K562 (cell line): Measurements from ENCODE around the gene CDC27. TPM values are rescaled to one million over a fixed set of nuclear protein-coding genes. Genes with fewer than 3 reads are reported as not detected.

Experiments
- BACH1 ChIP-seq: fragments of 200-800 bp; sonication (Bioruptor generic); IDR thresholded peaks from 2 replicates; pipeline ENCODE4 v1.6.1; 2016; ENCODE audit warnings: missing genetic modification characterization, missing compliant biosample characterization
- BMI1 ChIP-seq: fragments of 150-350 bp; IDR thresholded peaks from 2 replicates; pipeline ENCODE4 v1.6.1; 2014; ENCODE audit warnings: low read length
- CSDE1 ChIP-seq, 2 experiments: fragments of 450-650 bp; IDR thresholded peaks; 2 replicates each; pipeline ENCODE4 v1.6.1; 2016; ENCODE audit warnings: mild to moderate bottlenecking in 1 of 2
- CTCF ChIP-seq, 3 experiments: IDR thresholded peaks in 2 of 3; conservative IDR thresholded peaks in 1 of 3; 2 replicates each; pipeline ENCODE4 v1.5.1; 2011 to 2012; ENCODE audit warnings: low read length in 3 of 3, mild to moderate bottlenecking in 3 of 3, control low read depth in 2 of 3, improper control_type of control experiment in 1 of 3, inconsistent platforms in 1 of 3, low read depth in 1 of 3, mixed read lengths in 1 of 3, moderate library complexity in 1 of 3; ENCODE audit not compliant: insufficient read depth in 2 of 3
- GATAD2B ChIP-seq: fragments of 450-650 bp; IDR thresholded peaks from 2 replicates; pipeline ENCODE4 v1.6.1; 2017; ENCODE audit warnings: mild to moderate bottlenecking, borderline replicate concordance
- KAT2B ChIP-seq: IDR thresholded peaks from one replicate; pipeline ENCODE4 v1.6.1; 2012; ENCODE audit warnings: low read depth, mild to moderate bottlenecking, control low read depth, inconsistent platforms, low read length, moderate library complexity
- MEF2A ChIP-seq: IDR thresholded peaks from 2 replicates; pipeline ENCODE4 v1.6.1; 2011; ENCODE audit warnings: low read depth, mild to moderate bottlenecking, low read length, moderate library complexity; ENCODE audit not compliant: control insufficient read depth
- SRSF1 ChIP-seq: fragments of 200-400 bp; formaldehyde crosslinking; IDR thresholded peaks from 2 replicates; pipeline ENCODE4 v1.6.1; 2017; ENCODE audit warnings: mild to moderate bottlenecking, low read depth, low read length, moderate library complexity
- SUPT5H ChIP-seq: fragments of 450-650 bp; IDR thresholded peaks from 2 replicates; pipeline ENCODE4 v1.6.1; 2016
- TFAM ChIP-seq: fragments of 250-450 bp; sonication (Bioruptor Pico); conservative IDR thresholded peaks from 2 replicates; pipeline ENCODE4 v1.5.0; 2021; ENCODE audit warnings: mild to moderate bottlenecking, moderate library complexity
- TOE1 ChIP-seq, 2 experiments: fragments of 450-650 bp in 1 of 2; sonication (generic) in 1 of 2; formaldehyde crosslinking in 1 of 2; IDR thresholded peaks; 2 replicates each; pipeline versions ENCODE4 v1.7.1 to v1.8.0; 2016 to 2022; ENCODE audit warnings: borderline replicate concordance in 2 of 2, mild to moderate bottlenecking in 2 of 2, antibody characterized with exemption in 1 of 2, inconsistent platforms in 1 of 2, low read depth in 1 of 2, missing genetic modification reagents in 1 of 2, moderate library complexity in 1 of 2
- ZC3H4 ChIP-seq: sonication (generic); formaldehyde crosslinking; IDR thresholded peaks from 2 replicates; pipeline ENCODE4 v1.9.0; 2021; ENCODE audit warnings: missing genetic modification reagents, borderline replicate concordance
- ZNF121 ChIP-seq: sonication (generic); formaldehyde crosslinking; conservative IDR thresholded peaks from 2 replicates; pipeline ENCODE4 v1.8.0; 2022; ENCODE audit warnings: missing genetic modification reagents
- ZNF224 ChIP-seq: sonication (generic); formaldehyde crosslinking; IDR thresholded peaks from 2 replicates; pipeline ENCODE4 v1.8.0; 2022; ENCODE audit warnings: mild to moderate bottlenecking, missing genetic modification reagents
- ZNF263 ChIP-seq: sonication (generic); formaldehyde crosslinking; IDR thresholded peaks from 2 replicates; pipeline ENCODE4 v1.8.0; 2022; ENCODE audit warnings: mild to moderate bottlenecking, missing genetic modification reagents, borderline replicate concordance
- ZNF311 ChIP-seq: fragments of 250-450 bp; sonication (Bioruptor Pico); IDR thresholded peaks from 2 replicates; pipeline ENCODE4 v1.4.0; 2020; ENCODE audit warnings: mild to moderate bottlenecking, moderate library complexity
- ZNF354B ChIP-seq: fragments of 250-450 bp; sonication (Bioruptor Pico); IDR thresholded peaks from 2 replicates; pipeline ENCODE4 v1.4.0; 2020
- ZNF609 ChIP-seq: sonication (generic); formaldehyde crosslinking; IDR thresholded peaks from 2 replicates; pipeline ENCODE4 v1.8.1; 2023; ENCODE audit warnings: missing genetic modification reagents, mild to moderate bottlenecking, borderline replicate concordance
- ZNF77 ChIP-seq: fragments of 250-450 bp; sonication (Bioruptor Pico); IDR thresholded peaks from 2 replicates; pipeline ENCODE4 v1.5.0; 2020
- polyA plus RNA-seq, 8 experiments: library from polyadenylated mRNA; depleted of rRNA in 4 of 8; stranded (reverse) in 5 of 8; unstranded in 3 of 8; fragments of >200 nt; fragmentation: Nextera tagmentation in 2 of 8; fragmentation: Illumina TruSeq in 1 of 8; extraction: Ambion mirVana in 2 of 8; extraction: Trizol in 1 of 8; gene quantifications; 2 replicates each; pipeline versions ENCODE4 v1.2.1 to v1.2.3, GENCODE V29; 2011 to 2014; ENCODE audit warnings: inconsistent platforms in 1 of 8, missing spikeins in 1 of 8
- total RNA-seq, 7 experiments: library from RNA; depleted of rRNA in 6 of 7; stranded (reverse); fragments of >200 nt in 6 of 7; fragmentation: Illumina TruSeq in 2 of 7; extraction: Trizol in 2 of 7; gene quantifications; 2 replicates each; pipeline versions ENCODE4 v1.2.1 to v1.2.3, GENCODE V29; 2011 to 2021; ENCODE audit warnings: low replicate concordance in 1 of 7
- TF ChIP-seq, protein P1 (sequence below): sonication (generic); formaldehyde crosslinking; IDR thresholded peaks from 2 replicates; pipeline ENCODE4 v1.8.0; 2022; ENCODE audit warnings: mild to moderate bottlenecking, missing genetic modification reagents, borderline replicate concordance

Gene CDC27
- total and polyA plus RNA-seq, 9 of the 15 experiments (the other 6 are each of a cell fraction or from before 2014, with no cell fraction given): 28.6 to 155 (median 94.1) TPM

GRCh38 chr17:47208744-47209488 lies 19.8 kb upstream of the CDC27 start, which contains the start of gene MYL4 (continued):
- TF ChIP-seq TFAM (CRISPR knock-in tag): no peak
- no peak for TF ChIP-seq ZNF311
- TF ChIP-seq SUPT5H: peak; percentile 57
- TF ChIP-seq ZNF609: no peak
- no peak for TF ChIP-seq ZNF121 (CRISPR knock-in tag)
- TF ChIP-seq CTCF (IDR thresholded peaks at IDR 0.05 in 2 of 3, conservative IDR thresholded peaks at IDR 0.05 in 1 of 3; ENCODE audit: insufficient read depth in 2 of 3, low read depth in 1 of 3, low read length in 3 of 3): no peak
- TF ChIP-seq KAT2B: no peak
- TF ChIP-seq CSDE1 (IDR thresholded peaks at IDR 0.05): peak in 1 of 2 experiments; percentile 23; a peak in 1 of 4 replicates
- TF ChIP-seq TOE1 (IDR thresholded peaks at IDR 0.05; ENCODE audit: borderline replicate concordance): no peak
- no peak for TF ChIP-seq TOE1 (CRISPR knock-in tag; IDR thresholded peaks at IDR 0.05; ENCODE audit: borderline replicate concordance, low read depth)
- TF ChIP-seq BMI1: no peak
- no peak for TF ChIP-seq ZNF77 (CRISPR knock-in tag)
- no peak for TF ChIP-seq ZC3H4
- no peak for TF ChIP-seq BACH1 (tag)
- TF ChIP-seq ZNF224 (CRISPR knock-in tag): no peak
- TF ChIP-seq GATAD2B: no peak
- TF ChIP-seq, protein P1, sequence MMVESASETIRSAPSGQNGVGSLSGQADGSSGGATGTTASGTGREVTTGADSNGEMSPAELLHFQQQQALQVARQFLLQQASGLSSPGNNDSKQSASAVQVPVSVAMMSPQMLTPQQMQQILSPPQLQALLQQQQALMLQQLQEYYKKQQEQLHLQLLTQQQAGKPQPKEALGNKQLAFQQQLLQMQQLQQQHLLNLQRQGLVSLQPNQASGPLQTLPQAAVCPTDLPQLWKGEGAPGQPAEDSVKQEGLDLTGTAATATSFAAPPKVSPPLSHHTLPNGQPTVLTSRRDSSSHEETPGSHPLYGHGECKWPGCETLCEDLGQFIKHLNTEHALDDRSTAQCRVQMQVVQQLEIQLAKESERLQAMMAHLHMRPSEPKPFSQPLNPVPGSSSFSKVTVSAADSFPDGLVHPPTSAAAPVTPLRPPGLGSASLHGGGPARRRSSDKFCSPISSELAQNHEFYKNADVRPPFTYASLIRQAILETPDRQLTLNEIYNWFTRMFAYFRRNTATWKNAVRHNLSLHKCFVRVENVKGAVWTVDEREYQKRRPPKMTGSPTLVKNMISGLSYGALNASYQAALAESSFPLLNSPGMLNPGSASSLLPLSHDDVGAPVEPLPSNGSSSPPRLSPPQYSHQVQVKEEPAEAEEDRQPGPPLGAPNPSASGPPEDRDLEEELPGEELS (CRISPR knock-in tag): no peak
- no peak for TF ChIP-seq ZNF263
- TF ChIP-seq SRSF1: no peak
- no peak for TF ChIP-seq ZNF354B (CRISPR knock-in tag)
- TF ChIP-seq MEF2A: no peak
